ENCODE data around the gene AKAP10.

DNA sequence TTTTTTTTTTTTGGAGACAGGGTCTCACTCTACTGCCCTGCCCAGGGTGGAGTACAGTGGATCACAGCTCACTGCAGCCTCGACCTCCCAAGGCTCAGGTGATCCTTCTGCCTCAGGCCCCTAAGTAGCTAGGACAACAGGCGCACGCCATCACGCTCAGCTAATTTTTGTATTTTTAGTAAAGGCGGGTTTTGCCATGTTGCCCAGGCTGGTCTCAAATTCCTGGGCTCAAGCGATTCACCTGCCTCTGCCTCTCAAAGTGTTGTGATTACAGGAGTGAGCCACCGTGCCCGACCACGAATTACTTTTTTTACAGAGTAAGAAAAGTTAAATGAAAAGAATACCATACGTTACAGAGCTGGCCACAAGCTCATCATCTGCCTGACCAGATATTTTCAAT lies 38.9 kb downstream of the AKAP10 start:
- TF ChIP-seq, protein P1, sequence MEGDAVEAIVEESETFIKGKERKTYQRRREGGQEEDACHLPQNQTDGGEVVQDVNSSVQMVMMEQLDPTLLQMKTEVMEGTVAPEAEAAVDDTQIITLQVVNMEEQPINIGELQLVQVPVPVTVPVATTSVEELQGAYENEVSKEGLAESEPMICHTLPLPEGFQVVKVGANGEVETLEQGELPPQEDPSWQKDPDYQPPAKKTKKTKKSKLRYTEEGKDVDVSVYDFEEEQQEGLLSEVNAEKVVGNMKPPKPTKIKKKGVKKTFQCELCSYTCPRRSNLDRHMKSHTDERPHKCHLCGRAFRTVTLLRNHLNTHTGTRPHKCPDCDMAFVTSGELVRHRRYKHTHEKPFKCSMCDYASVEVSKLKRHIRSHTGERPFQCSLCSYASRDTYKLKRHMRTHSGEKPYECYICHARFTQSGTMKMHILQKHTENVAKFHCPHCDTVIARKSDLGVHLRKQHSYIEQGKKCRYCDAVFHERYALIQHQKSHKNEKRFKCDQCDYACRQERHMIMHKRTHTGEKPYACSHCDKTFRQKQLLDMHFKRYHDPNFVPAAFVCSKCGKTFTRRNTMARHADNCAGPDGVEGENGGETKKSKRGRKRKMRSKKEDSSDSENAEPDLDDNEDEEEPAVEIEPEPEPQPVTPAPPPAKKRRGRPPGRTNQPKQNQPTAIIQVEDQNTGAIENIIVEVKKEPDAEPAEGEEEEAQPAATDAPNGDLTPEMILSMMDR (IDR thresholded peaks at IDR 0.05; ENCODE audit: low read length) = no peak
- TF ChIP-seq EZH2phosphoT487 (IDR thresholded peaks at IDR 0.05; ENCODE audit: low read length) = no peak

Data from MM.1S (cell line).